A673 (cell line): Measurements from ENCODE around the gene RSKR. TPM values are rescaled to one million over a fixed set of nuclear protein-coding genes. Genes with fewer than 3 reads are reported as not detected.

Experiments
- BruUV-seq: library from RNA; stranded (reverse); fragments of 400-500 nt; replicated peaks from 2 replicates; lab custom pipeline; 2021; lab: Mats Ljungman, UMichigan
- CTCF ChIA-PET: fragments of 300-600 bp; sonication (Branson Sonifier 250); formaldehyde crosslinking; loops from one replicate; lab custom pipeline; 2022; ENCODE audit warnings: antibody characterized with exemption; lab: Charles Lee
- POLR2A ChIA-PET: fragments of 300-600 bp; sonication (Branson Sonifier 250); formaldehyde crosslinking; loops from one replicate; lab custom pipeline; 2022; ENCODE audit warnings: antibody characterized with exemption; ENCODE audit not compliant: low non-redundant PET; lab: Charles Lee
- DNase-seq: peaks from one replicate; pipeline ENCODE4 v3.0.0-alpha.2; 2015; ENCODE audit warnings: low spot score
- H3K27ac ChIP-seq: fragments of 200-600 bp; sonication (generic); 2 replicates; pipeline ENCODE4 v1.5.1; 2016; ENCODE audit warnings: mixed run types, low read depth, mild to moderate bottlenecking, mixed read lengths, antibody characterized with exemption, low read length; ENCODE audit not compliant: poor library complexity, severe bottlenecking
- H3K27me3 ChIP-seq: fragments of 200-600 bp; sonication (generic); replicated peaks from 2 replicates; pipeline ENCODE4 v1.6.1; 2017; ENCODE audit warnings: mixed run types, low read depth, mild to moderate bottlenecking, mixed read lengths, antibody characterized with exemption, low read length; ENCODE audit not compliant: insufficient read depth, poor library complexity
- H3K36me3 ChIP-seq: fragments of 200-600 bp; sonication (generic); 2 replicates; pipeline ENCODE4 v1.6.1; 2016; ENCODE audit warnings: mixed run types, mild to moderate bottlenecking, mixed read lengths, antibody characterized with exemption, low read length; ENCODE audit not compliant: insufficient read depth, poor library complexity, severe bottlenecking
- H3K4me1 ChIP-seq: fragments of 200-600 bp; sonication (generic); 2 replicates; pipeline ENCODE4 v1.6.1; 2017; ENCODE audit warnings: mixed run types, mild to moderate bottlenecking, mixed read lengths, antibody characterized with exemption, low read length; ENCODE audit not compliant: insufficient read depth, poor library complexity, severe bottlenecking
- H3K4me3 ChIP-seq: fragments of 200-600 bp; sonication (generic); 2 replicates; pipeline ENCODE4 v1.5.1; 2016; ENCODE audit warnings: low read depth, mixed run types, mild to moderate bottlenecking, mixed read lengths, low read length; ENCODE audit not compliant: poor library complexity, severe bottlenecking
- H3K9me3 ChIP-seq: fragments of 200-600 bp; sonication (generic); 2 replicates; pipeline ENCODE4 v1.6.1; 2016; ENCODE audit warnings: mixed run types, low read depth, mild to moderate bottlenecking, mixed read lengths, antibody characterized with exemption, low read length; ENCODE audit not compliant: poor library complexity, severe bottlenecking
- EZH2 ChIP-seq: fragments of 200-600 bp; sonication (generic); IDR thresholded peaks from 2 replicates; pipeline ENCODE4 v1.6.1; 2017; ENCODE audit warnings: borderline replicate concordance, low read depth, mild to moderate bottlenecking, mixed read lengths, antibody characterized with exemption, low read length; ENCODE audit not compliant: poor library complexity, severe bottlenecking
- intact Hi-C: fragments of 100-400 bp; cut with micrococcal nuclease; formaldehyde crosslinking; loops from one replicate; pipeline ENCODE4 v1.10.0; 2022; ENCODE audit not compliant: unreplicated experiment
- total RNA-seq: library from RNA; stranded (reverse); gene quantifications from 2 replicates; pipeline ENCODE4 v1.2.3, GENCODE V29; 2021
- TF ChIP-seq, protein P1 (sequence below): fragments of 300-800, 200-600 bp; sonication (generic); conservative IDR thresholded peaks from 2 replicates; pipeline ENCODE4 v1.5.1; 2017; ENCODE audit warnings: low read depth, mild to moderate bottlenecking, antibody characterized with exemption, low read length, moderate library complexity, mixed read lengths

Gene RSKR
- total RNA-seq, 1 experiment from 2014 or later: 36.8 TPM

GRCh38 chr17:28574526-28574925, 39.5 kb downstream of the RSKR start:
- intact Hi-C loops: no loop called here
- H3K36me3 ChIP-seq: peaks cover 28% of the 10 kb centered on the region
- ChIA-PET CTCF (no interaction called here), POLR2A (no interaction called here)
- H3K4me1 ChIP-seq: peaks cover 22% of the 10 kb centered on the region
- no TSS peak for BruUV-seq
- H3K27ac ChIP-seq: no peak overlapping the region
- no peaks in the 10 kb centered on the region for H3K27me3 ChIP-seq
- TF ChIP-seq, protein P1, sequence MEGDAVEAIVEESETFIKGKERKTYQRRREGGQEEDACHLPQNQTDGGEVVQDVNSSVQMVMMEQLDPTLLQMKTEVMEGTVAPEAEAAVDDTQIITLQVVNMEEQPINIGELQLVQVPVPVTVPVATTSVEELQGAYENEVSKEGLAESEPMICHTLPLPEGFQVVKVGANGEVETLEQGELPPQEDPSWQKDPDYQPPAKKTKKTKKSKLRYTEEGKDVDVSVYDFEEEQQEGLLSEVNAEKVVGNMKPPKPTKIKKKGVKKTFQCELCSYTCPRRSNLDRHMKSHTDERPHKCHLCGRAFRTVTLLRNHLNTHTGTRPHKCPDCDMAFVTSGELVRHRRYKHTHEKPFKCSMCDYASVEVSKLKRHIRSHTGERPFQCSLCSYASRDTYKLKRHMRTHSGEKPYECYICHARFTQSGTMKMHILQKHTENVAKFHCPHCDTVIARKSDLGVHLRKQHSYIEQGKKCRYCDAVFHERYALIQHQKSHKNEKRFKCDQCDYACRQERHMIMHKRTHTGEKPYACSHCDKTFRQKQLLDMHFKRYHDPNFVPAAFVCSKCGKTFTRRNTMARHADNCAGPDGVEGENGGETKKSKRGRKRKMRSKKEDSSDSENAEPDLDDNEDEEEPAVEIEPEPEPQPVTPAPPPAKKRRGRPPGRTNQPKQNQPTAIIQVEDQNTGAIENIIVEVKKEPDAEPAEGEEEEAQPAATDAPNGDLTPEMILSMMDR: no peak
- TF ChIP-seq EZH2: no peak
- no peak overlapping the region for H3K4me3 ChIP-seq
- H3K9me3 ChIP-seq: no peaks in the 10 kb centered on the region
- DNase-seq: no peak

DNA sequence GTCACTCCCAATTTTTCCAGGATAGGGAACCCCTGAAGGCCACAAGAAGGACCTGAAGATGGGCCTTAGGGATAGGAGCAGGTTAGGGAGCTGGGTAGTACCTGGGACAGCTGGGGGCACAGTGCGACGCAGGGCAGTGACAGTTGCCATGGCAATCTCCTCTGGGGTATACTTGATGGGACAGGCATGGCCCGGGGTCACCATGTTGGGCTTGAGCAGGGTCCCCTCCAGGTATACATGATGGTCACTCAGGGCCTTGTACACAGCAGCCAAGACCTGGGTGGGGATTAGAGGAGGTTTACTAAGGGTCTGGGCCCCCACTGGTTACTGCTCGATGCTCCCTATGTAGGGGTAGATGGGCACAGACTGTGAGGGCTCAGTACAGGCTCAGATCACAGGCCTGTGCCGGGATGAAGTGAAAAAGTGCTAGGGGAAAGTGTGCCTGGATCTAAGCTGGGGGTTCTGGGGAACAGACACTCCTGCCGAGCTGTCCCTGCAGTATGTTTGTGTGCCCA, 40.0 kb downstream of the RSKR start:
- Histone ChIP-seq H3K4me1 (peaks cover 22% of the 10 kb centered on the region), H3K9me3 (no peaks in the 10 kb centered on the region), H3K4me3 (no peak overlapping the region), H3K27ac (no peak overlapping the region), H3K36me3 (peaks cover 23% of the 10 kb centered on the region), H3K27me3 (no peaks in the 10 kb centered on the region)
- DNase-seq: no peak
- no peak for TF ChIP-seq EZH2
- CTCF ChIA-PET: no interaction called here
- BruUV-seq: no TSS peak
- intact Hi-C loops: no loop called here
- POLR2A ChIA-PET: no interaction called here

DNA sequence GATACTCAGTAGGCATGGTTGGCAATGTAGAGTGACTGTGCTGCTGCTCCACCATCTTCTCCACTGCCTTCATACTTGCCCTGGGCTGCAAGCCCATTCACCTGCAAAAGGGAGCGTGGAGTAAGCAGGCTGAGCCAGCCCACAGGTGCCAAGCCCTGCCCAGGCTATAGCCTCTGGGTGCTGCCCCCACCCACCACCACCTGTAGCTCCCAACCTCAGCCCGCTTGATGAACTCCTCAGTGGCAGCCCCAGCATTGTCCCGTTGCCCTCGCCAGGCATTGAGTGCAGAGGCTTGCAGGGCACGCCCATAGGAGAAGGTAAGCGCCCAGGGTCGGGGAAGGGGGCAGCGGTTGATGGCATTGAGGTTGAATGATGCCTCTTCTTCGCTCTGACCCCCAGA, 40.5 kb downstream of the RSKR start:
- Histone ChIP-seq H3K27me3 (no peaks in the 10 kb centered on the region), H3K36me3 (peaks cover 18% of the 10 kb centered on the region), H3K27ac (no peak overlapping the region), H3K4me1 (peaks cover 22% of the 10 kb centered on the region), H3K9me3 (no peaks in the 10 kb centered on the region), H3K4me3 (no peak overlapping the region)
- intact Hi-C loops: no loop called here
- ChIA-PET CTCF (no interaction called here), POLR2A (interaction anchor here (0.5 kb wide), 1 partner anchor 15 kb away, joined by 3 read pairs; no protein-coding TSS in a partner anchor)
- no TSS peak for BruUV-seq
- DNase-seq: no peak
- no peak for TF ChIP-seq EZH2
- TF ChIP-seq, protein P1: no peak

- Histone ChIP-seq H3K9me3 (no peaks in the 10 kb centered on the region), H3K36me3 (peaks cover 13% of the 10 kb centered on the region), H3K4me3 (no peak overlapping the region), H3K27ac (no peak overlapping the region), H3K4me1 (peaks cover 22% of the 10 kb centered on the region), H3K27me3 (no peaks in the 10 kb centered on the region)
- DNase-seq: no peak
- BruUV-seq: no TSS peak
- ChIA-PET POLR2A (interaction anchor here (0.5 kb wide), 1 partner anchor 16 kb away, joined by 3 read pairs; no protein-coding TSS in a partner anchor), CTCF (no interaction called here)
- TF ChIP-seq, protein P1: no peak
- no peak for TF ChIP-seq EZH2
- intact Hi-C loops: no loop called here
Observed at GRCh38 chr17:28573040-28573380, 41.0 kb downstream of the RSKR start.
